Fibroblast of skin of right biceps (primary cell): Measurements from ENCODE around the gene CEP128.
A peak's percentile ranks its signal among the peaks of the same experiment; 100 is the strongest.

Experiments
- DNase-seq: peaks from one replicate; pipeline ENCODE4 v3.0.0-alpha.2; 2013

CEP128 gene

DNA sequence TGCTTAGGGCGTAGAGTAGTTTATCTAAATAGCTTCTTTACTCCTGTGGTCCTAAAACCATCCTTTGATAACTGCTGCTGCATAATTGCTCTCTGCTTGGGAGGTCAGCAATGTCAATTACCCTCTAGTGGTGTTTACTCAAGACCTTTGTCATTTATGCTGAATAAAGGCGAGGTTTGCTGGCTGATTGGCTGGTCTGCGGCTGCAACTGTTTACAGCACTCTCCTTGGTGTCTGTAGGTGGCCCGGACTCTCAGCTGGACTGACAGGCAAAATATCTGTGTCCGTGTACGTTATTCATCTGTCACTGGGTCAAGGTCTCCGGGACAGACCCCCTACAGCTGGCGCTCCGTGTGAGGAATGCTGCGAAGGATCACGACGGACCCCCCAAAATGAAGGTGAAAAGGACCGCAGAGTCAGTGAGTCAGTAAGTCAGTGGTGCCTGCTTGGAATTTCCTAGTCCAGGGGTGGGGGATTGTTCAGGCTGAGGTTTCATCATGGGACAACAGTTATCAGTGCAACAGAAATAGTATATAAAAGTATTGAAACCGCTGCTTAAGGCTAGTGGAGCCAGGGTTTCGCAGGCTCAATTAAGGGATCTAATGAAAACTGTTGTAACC is 476.9 kb downstream of the CEP128 start:
- DNase-seq: no peak

GRCh38 chr14:80456209-80456608 is 485.3 kb downstream of the CEP128 start:
- peak; percentile 36 for DNase-seq

- no peak for DNase-seq
Measured at GRCh38 chr14:80455031-80455430, 486.5 kb downstream of the CEP128 start.

- DNase-seq: no peak
Measured at GRCh38 chr14:80448267-80448666, 493.3 kb downstream of the CEP128 start.

DNA sequence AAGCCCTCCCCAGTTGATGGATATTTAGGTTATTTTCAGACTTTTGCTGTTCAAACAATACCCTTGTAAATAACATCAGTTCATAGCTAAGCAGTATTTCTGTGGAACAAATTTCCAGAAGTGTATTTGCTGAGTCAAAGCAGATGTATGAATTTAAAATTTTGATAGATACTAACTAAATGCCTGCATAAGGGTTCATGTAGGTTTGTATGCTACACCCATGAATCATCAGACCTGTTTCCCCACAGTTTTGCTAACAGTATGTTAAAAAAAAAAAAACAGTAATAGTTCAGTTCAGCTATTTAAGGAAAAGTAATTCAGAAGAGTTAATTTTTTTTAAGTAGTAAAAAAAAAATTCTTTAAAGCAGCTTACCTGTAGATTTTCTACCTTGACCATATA is 494.1 kb downstream of the CEP128 start:
- peak; percentile 29 for DNase-seq
